ENCODE data around the gene NEURL2.

- TF ChIP-seq CTCF (IDR thresholded peaks at IDR 0.05) (no peak), POLR2A (IDR thresholded peaks at IDR 0.05) (no peak)
Measured at GRCh38 chr20:45908084-45908483, 17.1 kb upstream of the NEURL2 start.

All from uterus (tissue), 2 donors.